Transverse colon (tissue), 4 donors: Measurements from ENCODE around the gene GALNT11.

ENCODE experiments used
- POLR2AphosphoS5 ChIP-seq, 3 donors: sonication (generic); formaldehyde crosslinking; IDR thresholded peaks; one replicate each; pipeline ENCODE4 v1.6.1; 2016; ENCODE audit warnings: antibody characterized with exemption in 3 of 3
- TF ChIP-seq, protein P1 (sequence below), 5 experiments: fragments of 200-600 bp in 3 of 5; fragments of 450-650 bp in 2 of 5; sonication (generic) in 3 of 5; IDR thresholded peaks; 1 replicate in 2 of 5; 2 replicates in 3 of 5; pipeline ENCODE4 v1.5.1; 2016 to 2017; ENCODE audit warnings: antibody characterized with exemption in 5 of 5, inconsistent platforms in 3 of 5, mild to moderate bottlenecking in 2 of 5, moderate library complexity in 1 of 5

DNA sequence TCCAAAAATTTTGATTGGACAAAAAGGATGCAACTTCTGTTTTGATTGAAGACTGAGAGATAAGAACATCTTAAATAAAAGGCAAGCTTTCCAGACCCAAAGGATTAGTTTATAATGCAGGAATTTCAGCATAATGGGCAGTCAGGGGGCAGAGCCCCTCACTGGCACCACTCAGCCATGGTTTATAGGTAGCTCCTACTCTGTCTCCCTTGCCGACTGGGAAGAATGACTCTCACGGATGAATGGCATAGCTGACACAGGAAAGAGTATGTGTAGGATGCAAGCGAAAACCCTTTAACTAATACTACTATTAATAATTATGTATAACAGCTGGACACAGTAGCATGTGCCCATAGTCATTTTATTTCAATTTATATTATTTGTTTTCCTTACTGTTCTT is 53.3 kb downstream of the GALNT11 start:
- TF ChIP-seq, protein P1, sequence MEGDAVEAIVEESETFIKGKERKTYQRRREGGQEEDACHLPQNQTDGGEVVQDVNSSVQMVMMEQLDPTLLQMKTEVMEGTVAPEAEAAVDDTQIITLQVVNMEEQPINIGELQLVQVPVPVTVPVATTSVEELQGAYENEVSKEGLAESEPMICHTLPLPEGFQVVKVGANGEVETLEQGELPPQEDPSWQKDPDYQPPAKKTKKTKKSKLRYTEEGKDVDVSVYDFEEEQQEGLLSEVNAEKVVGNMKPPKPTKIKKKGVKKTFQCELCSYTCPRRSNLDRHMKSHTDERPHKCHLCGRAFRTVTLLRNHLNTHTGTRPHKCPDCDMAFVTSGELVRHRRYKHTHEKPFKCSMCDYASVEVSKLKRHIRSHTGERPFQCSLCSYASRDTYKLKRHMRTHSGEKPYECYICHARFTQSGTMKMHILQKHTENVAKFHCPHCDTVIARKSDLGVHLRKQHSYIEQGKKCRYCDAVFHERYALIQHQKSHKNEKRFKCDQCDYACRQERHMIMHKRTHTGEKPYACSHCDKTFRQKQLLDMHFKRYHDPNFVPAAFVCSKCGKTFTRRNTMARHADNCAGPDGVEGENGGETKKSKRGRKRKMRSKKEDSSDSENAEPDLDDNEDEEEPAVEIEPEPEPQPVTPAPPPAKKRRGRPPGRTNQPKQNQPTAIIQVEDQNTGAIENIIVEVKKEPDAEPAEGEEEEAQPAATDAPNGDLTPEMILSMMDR (IDR thresholded peaks at IDR 0.05): no peak
- no peak for TF ChIP-seq POLR2AphosphoS5 (IDR thresholded peaks at IDR 0.05)
